Large intestine (tissue), 3 donors: ENCODE results near the gene TUBA1A. TPM values are rescaled to one million over a fixed set of nuclear protein-coding genes. Genes with fewer than 3 reads are reported as not detected.
"Not testable (repeated sequence)": the region's sequence is repeated elsewhere in the genome, so short reads cannot be mapped to it uniquely, and the experiment has no call there.

Source experiments
- DNase-seq, 2 donors: peaks; one replicate each; pipeline versions ENCODE4 v3.0.0 to v3.0.0-alpha.2; 2013
- H3K27ac ChIP-seq: one replicate; pipeline ENCODE4 v1.5.1; 2013; ENCODE audit warnings: low read length
- H3K27me3 ChIP-seq: 2 replicates; pipeline ENCODE4 v1.6.1; 2013; ENCODE audit warnings: low read length; ENCODE audit not compliant: control insufficient read depth, insufficient read depth
- H3K36me3 ChIP-seq: 2 replicates; pipeline ENCODE4 v1.6.1; 2013; ENCODE audit warnings: low read length; ENCODE audit not compliant: control insufficient read depth, insufficient read depth
- H3K4me1 ChIP-seq: one replicate; pipeline ENCODE4 v1.6.1; 2013; ENCODE audit warnings: low read length; ENCODE audit not compliant: control insufficient read depth, insufficient read depth
- H3K4me3 ChIP-seq: one replicate; pipeline ENCODE4 v1.5.1; 2013; ENCODE audit warnings: low read length
- H3K9me3 ChIP-seq: one replicate; pipeline ENCODE4 v1.6.1; 2013; ENCODE audit warnings: mild to moderate bottlenecking, low read depth, low read length, moderate library complexity; ENCODE audit not compliant: control insufficient read depth
- WGBS: methylation state at CpG from one replicate; pipeline ENCODE4 v1.1.5; 2013; ENCODE audit warnings: low lambda C conversion rate; ENCODE audit not compliant: insufficient coverage; 5-methylcytosine and 5-hydroxymethylcytosine counted together
- polyA plus RNA-seq: library from polyadenylated mRNA; unstranded; fragments of 120-200 nt; gene quantifications from one replicate; pipeline ENCODE4 v1.2.1, GENCODE V29; 2013

Gene TUBA1A
- polyA plus RNA-seq, 1 donor: 547 TPM

DNA sequence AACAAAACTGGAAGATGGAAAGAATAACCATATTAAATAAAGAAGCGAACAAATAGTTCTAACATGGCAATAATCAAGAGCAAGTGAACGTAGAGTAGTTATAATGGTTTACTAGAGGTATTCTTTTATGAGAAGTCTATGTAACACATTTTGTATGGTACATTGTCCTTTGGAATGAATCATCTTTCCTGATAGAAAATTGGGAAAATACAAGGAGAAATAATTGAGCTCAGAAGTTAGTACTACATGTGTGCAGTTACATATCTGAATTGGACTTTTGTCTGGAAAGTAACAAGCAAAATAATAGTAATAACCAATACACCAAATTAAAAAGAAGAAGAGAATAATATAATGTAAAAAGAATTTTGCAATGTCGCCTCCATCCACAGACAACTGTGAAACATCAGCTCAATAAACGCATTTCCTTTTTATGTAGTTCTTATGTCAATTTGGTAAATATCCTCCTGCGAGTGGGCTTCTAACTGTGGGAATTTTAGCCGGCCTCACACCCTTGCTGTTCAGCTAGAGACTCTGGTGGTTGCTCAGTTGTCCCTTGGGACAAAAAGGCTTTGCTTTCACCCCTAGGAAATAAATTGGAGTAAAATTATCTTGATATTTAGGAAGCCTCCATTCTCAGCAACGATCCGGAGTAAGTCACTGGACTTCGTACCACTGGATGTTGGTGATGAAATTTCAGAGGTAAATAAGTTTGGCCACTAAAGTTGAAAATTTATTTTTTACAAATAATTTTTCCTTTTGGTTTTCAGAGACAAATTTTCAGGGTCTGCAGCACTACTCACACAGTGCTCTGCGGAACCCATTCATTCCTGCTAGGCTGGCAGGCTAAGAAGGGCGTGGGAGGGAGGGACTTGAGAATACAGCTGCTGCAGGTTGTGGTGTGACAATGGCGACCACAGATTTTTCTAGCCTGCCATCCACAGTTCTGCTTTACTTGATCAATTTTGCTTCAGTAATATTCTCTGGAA, 1.1 kb upstream of the TUBA1A start:
- Histone ChIP-seq H3K36me3 (peaks cover 4% of the 10 kb centered on the region), H3K27ac (peak overlapping the region; percentile 99), H3K4me1 (no peaks in the 10 kb centered on the region), H3K4me3 (peak overlapping the region; percentile 70), H3K9me3 (peaks cover 3% of the 10 kb centered on the region), H3K27me3 (peaks cover 14% of the 10 kb centered on the region)
- DNase-seq: no peak
- WGBS: 94% methylated on average over 4 of the region's 12 CpGs

DNA sequence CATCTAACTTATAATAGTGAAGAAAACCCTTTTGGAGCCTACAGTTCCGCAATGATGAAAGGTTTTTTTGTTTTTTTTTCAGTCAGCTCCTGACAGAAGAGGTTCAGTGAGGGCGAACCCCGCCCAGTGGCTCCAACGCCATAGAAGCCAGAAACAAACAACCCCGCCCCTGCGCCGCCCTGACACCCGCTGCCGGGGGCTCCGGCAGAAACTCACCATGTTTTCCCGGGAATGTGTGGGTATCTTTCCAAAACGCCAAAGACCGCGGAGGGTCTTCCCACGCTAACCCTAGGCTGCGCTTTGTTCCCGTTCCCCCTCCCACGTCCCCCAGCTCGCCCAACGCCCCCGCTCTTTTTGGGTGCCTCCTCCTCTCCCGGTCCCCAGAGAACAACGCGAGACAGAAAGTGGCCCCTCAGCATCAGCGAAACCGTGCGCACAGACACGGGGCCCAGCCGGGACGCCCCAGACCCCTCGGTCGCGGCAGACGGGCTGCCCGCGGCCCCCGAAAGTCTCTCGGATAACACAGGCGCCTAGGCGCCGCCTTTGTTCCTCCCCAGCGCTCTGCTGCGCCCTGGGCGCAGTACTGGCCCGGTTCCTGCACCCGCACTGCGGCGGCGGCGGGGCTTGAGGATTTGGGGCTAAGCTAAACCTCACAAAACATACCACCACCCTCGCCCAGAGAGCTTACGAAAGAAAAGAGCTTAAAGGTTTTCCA, 522 bp downstream of the TUBA1A start:
- WGBS: no CpG with 5 or more reads among the region's 52 CpGs

DNA sequence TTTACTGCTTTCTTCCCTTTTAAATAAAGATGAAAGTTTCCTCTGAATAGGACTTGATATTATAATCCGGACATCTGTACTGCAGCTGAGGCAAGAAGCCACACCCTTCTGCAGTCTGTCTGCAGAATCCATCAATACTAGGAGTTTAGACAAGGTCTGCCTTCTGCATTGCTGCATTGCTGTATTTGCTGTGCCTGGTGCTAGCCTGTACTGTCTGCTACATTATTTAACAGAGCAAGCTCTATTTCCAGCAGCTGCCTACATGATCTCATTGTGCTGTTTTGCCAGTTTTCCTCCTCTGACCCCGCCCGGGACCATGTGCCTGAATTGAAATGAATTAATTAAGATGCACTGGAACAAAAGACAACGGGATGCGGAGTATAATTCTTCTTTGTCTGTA, 1.7 kb downstream of the TUBA1A start:
- peak overlapping the region; percentile 99 for H3K27ac ChIP-seq
- H3K27me3 ChIP-seq: peaks cover 14% of the 10 kb centered on the region
- 72% methylated on average over 2 of the region's 5 CpGs for WGBS
- H3K36me3 ChIP-seq: peaks cover 4% of the 10 kb centered on the region
- peak; percentile 31 to 54 for DNase-seq
- H3K4me1 ChIP-seq: no peaks in the 10 kb centered on the region
- peaks cover 3% of the 10 kb centered on the region for H3K9me3 ChIP-seq
- peak overlapping the region; percentile 70 for H3K4me3 ChIP-seq

More for the DNA sequence above, 522 bp downstream of the TUBA1A start:
- Histone ChIP-seq H3K27me3 (peaks cover 14% of the 10 kb centered on the region), H3K9me3 (peaks cover 3% of the 10 kb centered on the region), H3K4me3 (peak overlapping the region; percentile 70), H3K36me3 (peaks cover 4% of the 10 kb centered on the region), H3K27ac (peak overlapping the region; percentile 99), H3K4me1 (no peaks in the 10 kb centered on the region)
- DNase-seq: peak; percentile 48 to 77

DNA sequence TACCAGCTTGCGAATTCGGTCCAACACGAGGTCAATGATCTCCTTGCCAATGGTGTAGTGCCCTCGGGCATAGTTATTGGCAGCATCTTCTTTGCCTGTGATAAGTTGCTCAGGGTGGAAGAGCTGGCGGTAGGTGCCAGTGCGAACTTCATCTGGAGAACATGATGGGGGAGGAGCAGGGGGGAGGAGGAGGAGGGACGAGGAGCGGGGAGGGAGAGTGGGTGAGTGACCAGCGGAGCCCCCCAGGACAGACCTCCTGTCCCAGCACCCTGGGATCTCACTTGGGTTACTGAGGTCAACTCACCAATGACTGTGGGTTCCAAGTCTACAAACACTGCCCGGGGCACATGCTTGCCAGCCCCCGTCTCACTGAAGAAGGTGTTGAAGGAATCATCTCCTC, 2.6 kb downstream of the TUBA1A start:
- not testable (repeated sequence) for H3K4me3 ChIP-seq, H3K27ac ChIP-seq, H3K36me3 ChIP-seq

DNA sequence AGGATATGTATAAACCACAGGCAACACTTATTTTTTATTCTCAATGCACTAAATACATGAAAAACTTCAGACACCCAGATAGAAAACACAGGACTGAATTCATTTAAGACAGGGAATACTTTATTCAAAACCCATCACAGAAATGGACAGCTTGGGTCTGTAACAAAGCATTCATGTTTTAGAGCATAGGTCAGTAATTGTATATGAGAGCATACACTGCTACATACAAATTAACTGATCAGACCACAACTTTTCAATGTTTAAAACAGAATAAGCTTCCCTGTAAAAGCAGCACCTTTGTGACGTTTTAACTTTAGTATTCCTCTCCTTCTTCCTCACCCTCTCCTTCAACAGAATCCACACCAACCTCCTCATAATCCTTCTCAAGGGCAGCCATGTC, 4.2 kb downstream of the TUBA1A start:
- H3K4me1 ChIP-seq, H3K36me3 ChIP-seq, H3K27ac ChIP-seq, DNase-seq, H3K4me3 ChIP-seq, H3K9me3 ChIP-seq: not testable (repeated sequence)
- H3K27me3 ChIP-seq: peaks cover 14% of the 10 kb centered on the region
- WGBS: no CpG with 5 or more reads among the region's 1 CpG

More for the DNA sequence above, 2.6 kb downstream of the TUBA1A start:
- not testable (repeated sequence) for DNase-seq, H3K9me3 ChIP-seq, H3K4me1 ChIP-seq
- WGBS: no CpG with 5 or more reads among the region's 11 CpGs
- peaks cover 14% of the 10 kb centered on the region for H3K27me3 ChIP-seq

DNA sequence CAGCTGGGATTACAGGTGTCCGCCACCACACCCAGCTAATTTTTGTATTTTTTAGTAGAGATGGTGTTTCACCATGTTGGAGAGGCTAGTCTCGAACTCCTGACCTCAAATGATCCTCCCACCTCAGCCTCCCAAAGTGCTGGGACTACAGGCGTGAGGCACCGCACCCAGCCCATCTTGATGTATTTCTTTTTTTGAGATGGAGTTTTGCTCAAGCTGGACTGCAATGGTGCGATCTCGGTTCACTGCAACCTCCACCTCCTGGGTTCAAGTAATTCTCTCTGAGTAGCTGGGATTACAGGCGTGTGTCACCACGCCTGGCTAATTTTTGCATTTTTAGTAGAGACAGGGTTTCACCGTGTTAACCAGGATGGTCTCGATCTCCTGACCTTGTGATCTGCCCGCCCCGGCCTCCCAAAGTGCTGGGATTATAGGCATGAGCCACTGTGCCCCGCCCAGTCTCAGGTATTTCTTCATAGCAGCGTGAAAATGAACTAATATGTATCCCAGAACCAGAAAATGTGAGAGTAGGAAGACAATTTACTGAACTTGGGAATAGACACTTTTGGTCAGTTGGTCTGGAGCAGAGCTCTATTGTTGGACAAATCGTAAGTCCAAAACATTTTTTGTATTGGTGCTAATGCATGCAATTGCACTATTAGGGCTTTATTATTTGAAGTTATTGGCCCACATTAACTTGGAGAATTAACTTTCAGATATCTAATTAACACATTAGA, 5.5 kb downstream of the TUBA1A start:
- H3K4me3 ChIP-seq, H3K9me3 ChIP-seq, H3K27me3 ChIP-seq, DNase-seq, H3K4me1 ChIP-seq, H3K36me3 ChIP-seq, H3K27ac ChIP-seq: not testable (repeated sequence)
- WGBS: 96% methylated on average over 3 of the region's 15 CpGs

DNA sequence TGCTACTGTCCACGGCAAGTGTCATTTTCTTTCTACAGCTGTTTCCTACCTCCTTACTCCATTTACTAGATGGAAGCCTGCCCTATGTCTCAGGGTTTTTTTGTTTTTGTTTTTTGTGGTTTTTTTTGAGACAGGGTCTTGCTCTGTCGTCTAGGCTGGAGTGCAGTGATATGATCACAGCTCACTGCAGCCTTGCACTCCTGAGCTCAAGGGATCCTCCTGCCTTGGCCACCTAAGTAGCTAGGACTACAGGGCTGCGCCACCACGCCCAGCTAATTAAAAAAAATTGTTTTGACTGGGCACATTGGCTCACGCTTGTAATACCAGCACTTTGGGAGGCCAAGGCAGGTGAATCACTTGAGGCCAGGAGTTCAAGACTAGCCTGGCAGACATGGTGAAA, 14.7 kb downstream of the TUBA1A start:
- Histone ChIP-seq H3K27me3 (no peaks in the 10 kb centered on the region), H3K27ac (no peak overlapping the region), H3K4me3 (no peak overlapping the region), H3K9me3 (no peaks in the 10 kb centered on the region), H3K36me3 (no peaks in the 10 kb centered on the region), H3K4me1 (no peaks in the 10 kb centered on the region)
- WGBS: 80% methylated on average over 1 of the region's 5 CpGs
- no peak for DNase-seq

DNA sequence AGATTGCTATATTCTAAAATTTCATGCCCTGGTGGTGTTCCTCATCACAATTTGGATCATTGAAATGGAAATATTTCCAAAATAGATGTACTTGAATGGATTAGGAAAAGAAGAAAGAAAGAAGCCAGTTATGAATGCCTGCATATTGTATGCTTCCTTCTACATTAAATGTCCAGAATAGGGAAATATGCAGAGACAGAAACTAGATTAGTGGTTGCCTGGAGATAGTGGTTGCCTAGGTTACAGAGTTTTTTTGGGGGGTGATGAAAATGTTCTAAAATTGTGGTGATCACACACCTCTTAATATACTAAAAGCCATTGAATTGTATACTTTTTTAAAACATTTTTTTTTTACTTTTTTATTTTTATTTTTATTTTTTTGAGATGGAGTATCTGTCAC, 18.0 kb downstream of the TUBA1A start:
- Histone ChIP-seq H3K27me3 (no peaks in the 10 kb centered on the region), H3K4me3 (no peak overlapping the region), H3K36me3 (no peaks in the 10 kb centered on the region), H3K27ac (no peak overlapping the region), H3K9me3 (no peaks in the 10 kb centered on the region), H3K4me1 (no peaks in the 10 kb centered on the region)
- DNase-seq: no peak

DNA sequence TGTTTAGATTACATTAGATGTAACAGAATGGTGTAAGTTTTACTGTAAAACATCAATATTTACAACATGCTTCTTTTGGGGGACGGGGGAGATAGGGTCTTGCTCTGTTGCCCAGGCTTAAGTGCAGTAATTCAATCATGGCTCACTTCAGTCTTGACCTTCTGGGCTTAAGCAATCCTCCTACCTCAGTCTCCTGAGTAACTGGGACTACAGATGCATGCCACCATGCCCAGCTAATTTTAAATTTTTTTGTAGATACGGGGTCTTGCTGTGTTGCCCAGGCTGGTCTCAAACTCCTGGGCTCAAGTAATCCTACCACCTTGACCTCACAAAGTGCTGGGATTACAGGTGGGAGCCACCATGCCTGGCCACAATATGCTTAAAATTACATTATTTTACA, 23.8 kb downstream of the TUBA1A start:
- Histone ChIP-seq H3K9me3 (no peaks in the 10 kb centered on the region), H3K4me1 (no peaks in the 10 kb centered on the region), H3K27me3 (no peaks in the 10 kb centered on the region), H3K4me3 (no peak overlapping the region), H3K36me3 (no peaks in the 10 kb centered on the region), H3K27ac (no peak overlapping the region)
- WGBS: no CpG with 5 or more reads among the region's 2 CpGs
- no peak for DNase-seq

DNA sequence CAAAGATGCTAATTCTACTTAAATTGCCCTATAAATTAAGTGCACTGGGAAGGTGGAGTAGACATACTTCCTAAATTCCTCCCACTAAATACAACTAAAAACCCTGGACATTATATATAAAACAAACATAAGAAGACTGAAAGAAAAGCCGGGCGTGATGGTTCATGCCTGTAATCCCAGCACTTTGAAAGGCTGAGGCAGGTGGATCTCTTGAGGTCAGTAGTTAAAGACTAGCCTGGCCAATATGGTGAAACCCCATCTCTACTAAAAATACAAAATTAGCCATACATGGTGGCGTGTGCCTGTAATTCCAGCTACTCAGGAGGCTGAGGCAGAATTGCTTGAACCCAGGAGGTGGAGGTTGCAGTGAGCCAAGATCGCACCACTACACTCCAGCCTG, 27.0 kb downstream of the TUBA1A start:
- WGBS: no CpG with 5 or more reads among the region's 4 CpGs

More for the DNA sequence above, 27.0 kb downstream of the TUBA1A start:
- H3K4me1 ChIP-seq, H3K27me3 ChIP-seq, H3K27ac ChIP-seq, H3K36me3 ChIP-seq, H3K4me3 ChIP-seq, DNase-seq, H3K9me3 ChIP-seq: not testable (repeated sequence)
